ENCODE data around the gene TCF20.

Gene TCF20

DNA sequence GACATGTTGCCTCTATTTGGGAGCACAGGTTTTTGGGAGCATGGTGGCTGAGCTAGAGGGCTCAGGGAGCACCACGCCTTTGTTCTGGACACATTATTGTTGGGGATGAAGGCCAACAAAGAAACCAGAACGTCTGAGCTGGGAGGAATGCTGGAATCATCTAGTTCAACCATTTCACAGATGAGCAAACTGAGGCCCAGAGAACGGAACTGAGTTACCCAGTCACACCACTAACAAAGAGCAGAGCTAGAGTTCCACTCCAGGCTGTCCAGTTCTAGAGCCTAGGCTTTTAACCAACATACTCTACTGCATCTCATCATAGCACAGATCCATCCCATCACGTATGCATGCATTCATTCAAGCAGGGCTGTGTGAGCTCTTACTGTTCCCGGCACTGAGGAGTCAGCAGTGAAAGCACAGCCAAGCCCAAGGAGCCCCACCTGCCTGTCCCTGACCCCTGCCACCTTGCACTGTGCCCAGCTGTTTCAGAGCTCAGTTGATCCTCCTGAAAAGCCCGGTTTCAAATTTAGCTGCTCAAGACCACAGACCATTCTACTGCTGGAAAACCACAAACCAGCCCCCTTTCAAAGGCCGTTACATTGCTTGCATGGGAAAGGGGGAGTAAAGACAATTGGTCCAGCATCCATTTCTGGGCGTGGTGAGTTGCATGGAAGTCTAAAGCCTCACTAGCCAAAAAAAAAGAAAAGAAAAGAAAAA, 16.9 kb upstream of the TCF20 start:
- no peak for DNase-seq (ENCODE audit: low spot score)
- H3K27ac ChIP-seq = peak overlapping the region; percentile 57; the same call in 1 of the 2 replicates
- ChIA-PET POLR2A (ENCODE audit: low non-redundant PET) (no interaction called here), CTCF (interaction anchor here (0.6 kb wide), 1 partner anchor 23 kb away, joined by 6 read pairs; no protein-coding TSS in a partner anchor)
- TF ChIP-seq, protein P1, sequence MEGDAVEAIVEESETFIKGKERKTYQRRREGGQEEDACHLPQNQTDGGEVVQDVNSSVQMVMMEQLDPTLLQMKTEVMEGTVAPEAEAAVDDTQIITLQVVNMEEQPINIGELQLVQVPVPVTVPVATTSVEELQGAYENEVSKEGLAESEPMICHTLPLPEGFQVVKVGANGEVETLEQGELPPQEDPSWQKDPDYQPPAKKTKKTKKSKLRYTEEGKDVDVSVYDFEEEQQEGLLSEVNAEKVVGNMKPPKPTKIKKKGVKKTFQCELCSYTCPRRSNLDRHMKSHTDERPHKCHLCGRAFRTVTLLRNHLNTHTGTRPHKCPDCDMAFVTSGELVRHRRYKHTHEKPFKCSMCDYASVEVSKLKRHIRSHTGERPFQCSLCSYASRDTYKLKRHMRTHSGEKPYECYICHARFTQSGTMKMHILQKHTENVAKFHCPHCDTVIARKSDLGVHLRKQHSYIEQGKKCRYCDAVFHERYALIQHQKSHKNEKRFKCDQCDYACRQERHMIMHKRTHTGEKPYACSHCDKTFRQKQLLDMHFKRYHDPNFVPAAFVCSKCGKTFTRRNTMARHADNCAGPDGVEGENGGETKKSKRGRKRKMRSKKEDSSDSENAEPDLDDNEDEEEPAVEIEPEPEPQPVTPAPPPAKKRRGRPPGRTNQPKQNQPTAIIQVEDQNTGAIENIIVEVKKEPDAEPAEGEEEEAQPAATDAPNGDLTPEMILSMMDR (conservative IDR thresholded peaks at IDR 0.05; ENCODE audit: low read depth) = no peak

DNA sequence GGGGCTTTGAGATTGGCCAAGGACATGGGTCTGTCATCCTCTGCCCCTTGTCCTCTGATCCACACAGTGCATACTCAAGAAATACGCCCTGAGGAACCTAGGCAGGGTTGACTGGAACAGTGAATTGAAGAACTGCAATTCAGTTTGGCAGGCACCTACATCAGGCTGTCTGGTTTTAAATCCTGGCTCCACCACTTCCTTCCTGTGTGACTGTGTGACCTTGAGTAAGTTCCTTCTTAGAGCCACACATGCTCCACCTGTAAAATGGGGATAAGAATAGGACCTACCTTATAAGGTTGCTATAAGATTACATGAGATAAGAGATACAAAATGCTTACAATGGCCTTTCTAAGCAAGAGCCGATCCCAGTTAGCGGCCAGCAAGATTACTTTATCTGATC, 15.8 kb upstream of the TCF20 start:
- POLR2A ChIA-PET (ENCODE audit: low non-redundant PET) = no interaction called here
- TF ChIP-seq, protein P1 (conservative IDR thresholded peaks at IDR 0.05; ENCODE audit: low read depth) = no peak
- CTCF ChIA-PET = interaction anchor here (0.6 kb wide), 1 partner anchor 24 kb away, joined by 6 read pairs; no protein-coding TSS in a partner anchor
- DNase-seq (ENCODE audit: low spot score) = no peak
- no peak overlapping the region for H3K27ac ChIP-seq

DNA sequence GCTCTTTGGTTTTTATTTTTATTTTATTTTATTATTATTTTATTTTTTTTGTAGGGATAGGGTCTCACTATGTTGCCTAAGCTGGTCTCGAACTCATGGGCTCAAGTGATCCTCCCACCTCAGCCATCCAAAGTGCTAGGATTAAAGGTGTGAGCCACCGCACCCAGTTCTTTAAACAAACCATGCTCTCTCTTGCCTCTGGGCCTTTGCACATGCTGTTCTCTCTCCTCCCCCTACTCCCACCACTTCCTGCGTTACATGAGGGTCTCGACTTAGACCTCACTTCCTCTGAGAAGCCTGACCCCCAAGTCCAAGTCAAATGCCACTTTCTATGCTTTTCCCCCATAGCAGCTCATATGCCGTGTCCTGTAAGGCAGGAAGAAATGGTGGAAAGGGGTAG, 15.2 kb upstream of the TCF20 start:
- TF ChIP-seq, protein P1 (conservative IDR thresholded peaks at IDR 0.05; ENCODE audit: low read depth) = no peak
- DNase-seq (ENCODE audit: low spot score) = no peak
- ChIA-PET CTCF (no interaction called here), POLR2A (ENCODE audit: low non-redundant PET) (no interaction called here)
- H3K27ac ChIP-seq = no peak overlapping the region

DNA sequence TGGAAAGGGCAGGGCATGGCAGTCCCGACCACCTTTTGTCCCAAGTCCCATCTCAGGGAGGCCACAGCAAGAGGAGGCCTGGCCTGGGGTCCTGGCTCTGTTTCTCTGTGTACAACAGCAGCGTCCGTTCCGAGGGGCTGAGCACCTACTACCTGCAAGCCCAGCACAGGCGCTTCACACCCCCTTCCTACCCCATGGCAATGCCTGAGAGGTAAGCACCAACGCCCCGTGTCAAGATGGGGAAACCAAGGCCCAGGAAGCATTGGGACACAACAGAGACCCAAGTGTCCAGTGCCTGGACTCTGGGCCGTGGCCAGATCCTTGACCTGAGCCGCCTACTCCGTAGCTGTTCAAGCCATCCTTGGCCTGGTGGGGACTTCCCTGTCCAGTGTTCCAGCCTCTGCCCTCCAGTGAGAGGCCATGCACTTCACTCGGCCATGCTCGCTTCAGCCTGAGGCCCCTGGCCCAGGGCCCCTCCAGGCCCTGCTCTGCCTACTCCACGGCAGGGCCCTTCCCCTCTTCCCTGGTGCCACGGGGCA, 14.3 kb upstream of the TCF20 start:
- TF ChIP-seq, protein P1 (conservative IDR thresholded peaks at IDR 0.05; ENCODE audit: low read depth) = no peak
- no peak for DNase-seq (ENCODE audit: low spot score)
- no peak overlapping the region for H3K27ac ChIP-seq
- CTCF ChIA-PET = interaction anchor here (0.6 kb wide), 2 partner anchors 129 to 788 kb away, joined by 3 to 4 read pairs; no protein-coding TSS in a partner anchor
- POLR2A ChIA-PET (ENCODE audit: low non-redundant PET) = no interaction called here

DNA sequence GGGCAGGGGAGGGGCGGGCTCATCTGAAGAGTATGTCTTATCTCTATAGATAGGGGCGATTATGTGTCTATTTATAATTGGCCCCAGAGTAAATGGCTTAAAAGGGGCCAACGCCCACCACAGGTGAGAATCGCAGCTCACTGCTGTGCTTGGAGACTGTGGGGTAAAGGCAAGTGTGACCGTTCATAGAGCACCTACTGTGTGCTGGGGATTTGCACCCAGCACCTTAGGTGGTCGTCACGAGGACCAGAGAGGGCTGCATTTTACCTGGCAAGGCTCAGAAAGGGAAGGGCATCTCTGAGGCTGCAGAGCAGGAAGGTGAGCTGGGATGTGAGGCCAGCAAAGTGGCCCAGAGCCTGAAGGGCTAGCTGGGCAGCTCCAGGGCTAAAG, 13.7 kb upstream of the TCF20 start:
- POLR2A ChIA-PET (ENCODE audit: low non-redundant PET) = no interaction called here
- H3K27ac ChIP-seq = no peak overlapping the region
- DNase-seq (ENCODE audit: low spot score) = no peak
- CTCF ChIA-PET = interaction anchor here (0.6 kb wide), 1 partner anchor 128 kb away, joined by 3 read pairs; no protein-coding TSS in a partner anchor
- TF ChIP-seq, protein P1 (conservative IDR thresholded peaks at IDR 0.05; ENCODE audit: low read depth) = no peak

DNA sequence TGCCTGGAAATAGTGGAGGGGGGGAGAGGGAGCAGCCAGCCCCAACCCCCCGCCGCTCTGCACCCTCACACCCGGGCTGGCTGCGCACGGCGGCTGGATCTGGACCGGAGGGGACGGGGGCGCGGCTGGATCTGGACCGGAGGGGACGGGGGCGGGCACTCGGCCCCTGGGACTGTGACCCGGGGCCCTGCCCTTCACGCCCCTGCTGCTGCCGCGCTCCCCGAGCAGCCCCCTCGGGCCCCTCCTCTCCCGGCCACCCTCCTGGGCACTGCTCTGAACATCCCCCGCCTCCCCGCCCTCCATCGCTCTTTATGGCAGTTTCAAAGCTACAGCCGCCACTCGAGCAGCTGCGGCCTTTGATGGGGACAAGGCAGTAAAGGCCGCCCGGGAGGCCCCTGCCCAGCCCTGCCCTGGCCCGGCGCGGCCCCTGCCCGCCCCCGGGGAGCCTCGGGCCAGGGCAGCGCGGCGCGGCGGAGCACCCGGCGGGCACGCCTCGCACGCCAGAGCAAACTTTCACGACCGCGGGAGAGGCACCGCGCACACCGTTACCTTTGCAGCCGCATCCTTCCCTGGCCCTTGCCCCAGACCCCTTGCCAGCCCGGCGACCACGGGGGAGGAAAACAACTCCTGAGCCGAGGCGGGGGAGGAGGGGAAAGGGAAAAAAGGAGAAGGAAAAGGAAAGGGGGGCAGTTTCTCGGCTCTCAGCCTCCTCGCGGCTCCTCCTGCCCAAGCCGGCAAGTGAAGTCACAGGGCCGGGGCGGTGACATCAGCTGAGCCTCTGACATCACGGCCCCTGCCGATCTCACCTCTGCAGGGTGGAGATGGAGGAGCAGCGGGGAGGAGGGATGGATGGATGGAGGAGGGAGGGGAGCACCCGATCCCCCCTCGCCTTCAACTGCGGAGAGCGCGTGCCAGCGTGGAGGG, 13.1 kb upstream of the TCF20 start:
- no peak for DNase-seq (ENCODE audit: low spot score)
- TF ChIP-seq, protein P1 (conservative IDR thresholded peaks at IDR 0.05; ENCODE audit: low read depth) = no peak
- ChIA-PET CTCF (no interaction called here), POLR2A (ENCODE audit: low non-redundant PET) (no interaction called here)
- H3K27ac ChIP-seq = no peak overlapping the region

Measured in RWPE1 (cell line).